Stimulated activated CD4-positive, alpha-beta T cell treated with anti-CD3 and anti-CD28 coated beads, Interleukin-2, amount 100 ng/mL, for 48 hours (primary cell): ENCODE data around the gene WDR37.

Source experiments
- DNase-seq, 2 donors: peaks; one replicate each; pipeline ENCODE4 v3.0.0-alpha.2; 2020

The WDR37 gene

DNA sequence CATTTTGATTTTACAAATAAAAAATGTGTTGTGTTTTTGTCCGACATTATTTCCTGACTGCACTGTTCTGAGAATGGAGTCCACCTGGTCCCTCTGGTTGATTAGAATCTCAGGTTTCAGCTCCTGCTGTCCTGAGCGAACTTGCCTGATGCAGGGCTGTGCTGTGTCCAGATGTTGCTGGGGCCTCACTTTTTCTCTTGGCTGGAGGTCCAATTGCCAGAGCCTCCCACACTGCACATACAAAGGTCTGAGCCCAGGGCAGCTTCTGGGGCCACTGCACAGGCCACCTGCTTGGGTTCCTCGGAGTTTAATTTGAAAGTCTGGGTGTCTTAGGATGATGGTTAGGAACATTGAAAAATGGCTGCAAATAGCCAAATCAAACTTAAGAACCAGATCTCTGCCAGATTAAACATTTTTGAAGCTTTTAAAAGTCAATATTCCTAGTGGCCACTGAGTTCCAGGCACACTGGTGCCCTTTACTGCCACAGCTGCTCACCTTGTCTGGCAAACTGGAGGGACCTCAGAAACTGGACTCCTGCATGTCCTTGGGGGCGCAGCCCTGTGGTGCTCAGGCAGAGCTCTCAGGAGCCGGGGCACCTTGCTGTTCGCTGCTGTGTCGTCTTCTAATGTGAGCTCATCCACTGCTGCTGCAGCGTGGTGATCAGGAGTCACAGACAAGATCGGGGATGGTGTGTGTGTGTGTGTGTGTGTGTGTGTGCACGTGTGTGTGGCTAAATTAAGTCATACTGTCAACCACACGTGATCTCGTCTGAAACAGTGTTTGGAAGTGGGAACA is 75.0 kb downstream of the WDR37 start:
- no peak for DNase-seq

DNA sequence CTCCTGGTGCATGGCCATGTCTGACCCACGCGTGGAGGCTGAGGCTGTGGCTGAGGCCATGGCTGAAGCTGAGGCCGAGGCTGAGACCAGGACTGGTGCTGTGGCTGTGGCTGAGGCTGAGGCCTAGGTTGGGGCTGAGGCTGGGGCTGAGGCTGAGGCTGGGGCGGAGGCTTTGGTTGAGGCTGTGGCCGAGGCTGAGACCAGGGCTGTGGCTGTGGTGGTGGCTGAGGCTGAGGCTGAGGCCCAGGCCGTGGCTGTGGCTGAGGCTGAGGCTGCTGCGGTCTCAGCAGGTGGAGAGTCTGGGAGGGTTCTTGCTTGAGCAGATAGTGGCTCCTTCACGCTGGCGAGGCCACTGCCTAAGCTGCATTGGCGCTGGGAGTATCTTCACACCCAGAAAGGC is 76.4 kb downstream of the WDR37 start:
- no peak for DNase-seq

DNA sequence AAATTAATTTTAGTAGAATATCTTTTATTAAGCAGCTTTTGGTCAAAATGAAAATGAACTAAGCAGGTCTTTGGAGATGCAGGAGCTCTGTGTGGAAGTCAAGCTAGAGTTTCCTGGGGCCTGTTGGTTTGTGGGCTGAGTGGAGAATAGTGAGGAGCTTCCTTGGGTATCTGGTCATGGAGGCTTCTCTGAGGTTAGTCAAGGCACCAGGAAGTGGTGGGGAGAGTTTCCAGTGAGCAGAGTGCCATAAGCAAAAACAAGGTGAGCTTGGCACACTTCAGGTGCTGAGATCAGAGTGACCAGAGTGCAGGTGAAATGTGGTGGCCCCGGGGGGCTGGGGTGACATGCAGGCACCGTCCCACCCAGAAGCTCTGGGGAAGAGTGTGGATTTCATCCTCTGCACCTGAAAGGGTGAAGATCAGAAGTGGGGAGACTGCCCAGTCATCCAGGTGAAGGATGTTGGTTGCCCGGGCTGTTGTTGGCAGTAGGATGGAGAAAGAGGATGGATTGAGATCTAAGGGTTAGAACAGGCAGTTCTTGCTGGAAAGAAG is 77.4 kb downstream of the WDR37 start:
- DNase-seq: no peak

DNA sequence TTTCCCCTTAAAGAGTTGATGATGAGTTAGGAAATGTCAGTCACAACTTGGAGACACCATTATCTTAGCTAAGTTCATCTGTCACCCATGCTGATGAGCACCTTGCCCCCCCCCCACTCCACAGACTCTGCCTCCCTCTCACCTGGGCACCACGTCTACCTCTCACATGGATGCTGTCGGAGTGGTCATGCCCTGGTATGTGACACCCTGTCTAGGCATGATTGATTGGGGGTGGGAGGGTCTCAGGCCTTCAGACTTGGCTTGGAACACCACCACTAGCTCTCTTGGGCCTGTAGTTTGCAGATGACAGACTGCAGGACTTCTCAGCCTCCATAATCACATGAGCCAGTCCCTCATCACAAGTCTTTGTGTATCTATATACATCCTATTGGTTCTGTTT is 78.0 kb downstream of the WDR37 start:
- DNase-seq: no peak

DNA sequence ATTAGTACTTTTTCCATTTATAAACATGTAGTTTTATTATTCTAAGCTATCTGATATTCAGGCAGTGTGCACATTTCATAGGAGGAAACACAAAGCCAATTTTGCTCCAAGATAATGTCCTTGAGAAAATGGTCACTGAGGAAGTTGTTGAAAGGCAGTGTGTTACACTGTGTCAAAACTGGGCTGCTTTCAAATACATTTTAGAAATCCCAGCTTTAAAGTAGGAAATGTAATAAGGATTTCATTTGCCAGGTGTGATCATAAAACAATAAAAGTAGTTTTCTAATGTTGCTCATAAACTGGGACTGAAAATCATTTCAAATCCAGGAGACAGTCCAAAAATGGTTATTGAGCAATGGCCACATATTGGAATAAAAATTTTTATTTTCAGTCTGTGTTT is 80.1 kb downstream of the WDR37 start:
- DNase-seq: no peak

DNA sequence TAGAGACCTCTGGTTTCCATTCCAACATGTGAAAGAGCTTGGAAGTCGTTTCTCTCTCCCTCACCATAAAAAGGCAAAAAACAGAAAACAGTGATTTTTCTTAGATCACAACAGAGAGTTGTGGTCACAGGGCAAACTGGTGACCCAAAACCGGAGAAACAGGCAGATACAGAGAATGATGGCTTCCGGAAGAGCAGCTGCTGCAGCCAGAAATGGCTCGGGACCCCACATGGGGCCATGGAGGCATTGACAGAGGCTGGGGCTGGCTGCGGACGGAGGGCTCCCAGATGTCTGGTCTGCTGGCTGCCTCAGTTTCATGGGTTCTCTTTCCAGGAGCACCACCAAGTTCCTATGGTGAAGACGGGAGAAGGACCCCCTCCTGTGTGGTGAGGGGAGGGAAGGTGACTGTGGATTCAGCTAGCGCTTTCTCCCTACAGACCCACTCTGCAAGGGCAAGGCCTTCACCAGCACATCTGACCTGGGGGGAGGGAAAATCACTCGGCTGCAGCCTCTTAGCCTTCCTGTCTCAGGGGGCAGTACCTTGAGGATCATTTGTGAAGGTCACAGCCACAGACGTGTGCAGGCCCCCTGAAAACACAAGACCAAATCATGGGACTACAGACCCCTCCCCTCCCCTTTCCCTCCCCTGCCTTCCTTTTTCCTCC is 81.4 kb downstream of the WDR37 start:
- DNase-seq: no peak

DNA sequence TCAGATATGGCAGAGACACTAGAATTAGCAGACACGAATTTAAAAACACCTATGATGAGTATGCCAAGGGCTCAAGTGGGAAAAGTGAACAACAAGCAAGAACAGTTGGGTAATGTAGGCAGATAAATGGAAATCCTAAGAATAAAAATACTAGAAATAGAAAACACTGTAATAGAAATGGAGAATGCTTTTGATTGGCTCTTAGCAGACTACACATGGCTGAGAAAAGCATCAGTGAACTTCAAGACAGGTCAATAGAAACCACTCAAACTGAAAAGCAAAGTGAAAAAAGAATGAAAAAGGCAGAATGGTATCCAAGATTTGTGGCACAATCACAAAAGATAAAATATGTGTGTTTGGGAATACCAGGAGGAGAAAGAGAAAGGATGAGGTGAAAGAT is 82.3 kb downstream of the WDR37 start:
- no peak for DNase-seq

DNA sequence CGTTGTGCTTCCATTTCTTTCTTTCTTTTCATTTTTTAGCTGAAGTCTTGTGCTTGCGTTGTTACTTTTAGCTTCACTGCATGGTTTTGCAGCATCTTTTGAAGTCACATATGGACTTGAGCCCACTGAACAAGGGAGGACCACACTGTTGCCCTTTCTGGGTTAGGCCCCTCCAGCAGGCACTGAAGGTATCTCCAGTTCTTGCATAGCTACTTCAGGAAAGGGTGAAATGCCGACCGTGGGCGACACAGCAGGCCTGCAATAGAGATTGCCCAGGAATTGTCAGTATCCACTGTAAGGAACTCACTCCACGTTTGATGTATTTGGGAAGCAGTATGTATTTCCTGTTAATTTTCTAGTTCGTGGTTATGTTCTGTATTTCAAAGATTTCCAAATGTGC is 85.1 kb downstream of the WDR37 start:
- DNase-seq: no peak

DNA sequence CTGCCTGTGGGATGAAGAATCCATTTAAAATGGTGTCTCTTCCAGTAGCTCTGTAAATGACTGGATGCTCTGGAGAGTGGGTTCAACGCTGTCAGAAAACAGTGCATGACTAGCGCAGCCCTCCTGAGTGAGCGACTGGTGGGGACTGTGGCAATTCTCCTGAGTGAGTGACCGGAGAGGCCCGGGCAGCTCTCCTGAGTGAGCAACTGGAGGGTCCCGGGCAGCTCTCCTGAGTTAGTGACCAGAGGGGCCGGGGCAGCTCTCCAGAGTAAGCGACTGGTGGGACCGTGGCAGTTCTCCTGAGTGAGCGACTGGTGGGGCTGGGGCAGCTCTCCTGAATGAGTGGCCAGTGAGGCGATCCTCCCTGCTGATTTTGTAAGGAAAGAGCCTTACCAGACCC is 85.5 kb downstream of the WDR37 start:
- no peak for DNase-seq

DNA sequence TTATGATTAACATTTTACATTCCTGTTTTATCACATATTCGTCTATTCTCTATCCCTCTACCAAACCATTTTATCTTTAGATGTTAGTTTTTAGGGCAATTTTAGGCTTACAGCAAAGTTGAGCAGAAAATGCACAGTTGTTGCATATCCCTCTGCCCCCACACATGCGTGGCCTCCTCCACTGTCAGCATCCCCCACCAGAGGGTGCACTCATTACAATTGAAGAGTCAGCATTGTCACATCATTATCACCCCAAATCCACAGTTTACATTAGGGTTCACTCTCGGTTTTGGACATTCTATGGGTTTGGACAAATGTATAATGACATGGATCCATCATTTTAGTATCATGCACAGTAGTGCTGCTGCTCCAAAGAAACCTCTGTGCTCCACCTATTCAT is 86.4 kb downstream of the WDR37 start:
- no peak for DNase-seq

DNA sequence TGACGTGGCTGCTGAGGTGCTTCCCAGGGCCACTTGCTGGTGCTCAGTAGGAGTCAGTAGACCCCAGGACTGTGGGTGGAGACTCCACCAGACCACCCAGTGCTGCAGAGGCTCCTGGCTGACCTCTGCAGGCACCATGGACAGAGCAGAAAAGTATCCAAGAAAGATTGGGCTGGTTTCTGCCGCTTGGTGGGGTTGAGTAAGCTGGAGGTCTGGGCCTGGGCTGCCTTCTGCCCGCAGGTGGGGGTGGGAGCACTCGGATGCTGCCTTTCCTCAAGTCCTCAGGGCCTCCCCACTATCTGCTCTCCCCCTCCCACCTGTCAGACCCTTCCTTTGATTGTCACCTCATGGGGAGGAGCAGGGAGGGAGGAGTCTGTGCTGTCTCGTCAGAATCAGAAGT is 91.6 kb downstream of the WDR37 start:
- DNase-seq: no peak

DNA sequence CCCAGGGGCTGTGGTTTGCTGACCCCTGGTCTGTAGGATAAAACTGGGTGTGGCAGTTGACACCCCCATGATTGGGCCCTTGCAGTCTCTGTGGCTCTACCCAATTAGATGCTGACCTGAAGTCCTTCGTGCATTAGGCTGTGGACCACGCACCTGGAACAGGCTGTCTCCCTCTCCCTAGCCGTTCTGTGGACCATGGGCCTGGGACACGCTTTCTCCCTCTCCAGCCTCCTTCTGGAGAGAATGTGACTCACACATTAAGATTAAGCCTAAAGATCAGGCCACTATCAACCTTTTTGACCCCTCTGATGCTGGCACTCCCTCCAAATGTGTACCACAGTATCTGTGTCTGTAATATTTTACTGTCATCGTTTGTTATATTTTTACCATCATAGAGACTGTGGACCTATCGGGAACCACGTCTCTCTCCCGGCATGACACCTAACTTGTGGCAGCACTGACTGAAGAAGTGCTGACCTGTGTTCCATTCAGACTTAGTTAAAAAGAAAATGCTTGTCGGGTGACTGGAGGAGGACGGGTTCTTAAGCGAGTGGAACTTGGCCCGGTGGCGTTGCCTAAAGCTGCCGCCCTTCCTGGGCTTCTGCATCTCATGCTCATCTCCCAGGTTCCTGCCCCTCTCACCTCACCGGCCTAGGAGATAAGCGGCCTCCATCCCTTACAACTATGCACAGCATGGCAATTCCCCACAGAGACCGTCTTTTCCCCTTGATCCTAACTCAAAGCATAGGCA is 92.8 kb downstream of the WDR37 start:
- no peak for DNase-seq

DNA sequence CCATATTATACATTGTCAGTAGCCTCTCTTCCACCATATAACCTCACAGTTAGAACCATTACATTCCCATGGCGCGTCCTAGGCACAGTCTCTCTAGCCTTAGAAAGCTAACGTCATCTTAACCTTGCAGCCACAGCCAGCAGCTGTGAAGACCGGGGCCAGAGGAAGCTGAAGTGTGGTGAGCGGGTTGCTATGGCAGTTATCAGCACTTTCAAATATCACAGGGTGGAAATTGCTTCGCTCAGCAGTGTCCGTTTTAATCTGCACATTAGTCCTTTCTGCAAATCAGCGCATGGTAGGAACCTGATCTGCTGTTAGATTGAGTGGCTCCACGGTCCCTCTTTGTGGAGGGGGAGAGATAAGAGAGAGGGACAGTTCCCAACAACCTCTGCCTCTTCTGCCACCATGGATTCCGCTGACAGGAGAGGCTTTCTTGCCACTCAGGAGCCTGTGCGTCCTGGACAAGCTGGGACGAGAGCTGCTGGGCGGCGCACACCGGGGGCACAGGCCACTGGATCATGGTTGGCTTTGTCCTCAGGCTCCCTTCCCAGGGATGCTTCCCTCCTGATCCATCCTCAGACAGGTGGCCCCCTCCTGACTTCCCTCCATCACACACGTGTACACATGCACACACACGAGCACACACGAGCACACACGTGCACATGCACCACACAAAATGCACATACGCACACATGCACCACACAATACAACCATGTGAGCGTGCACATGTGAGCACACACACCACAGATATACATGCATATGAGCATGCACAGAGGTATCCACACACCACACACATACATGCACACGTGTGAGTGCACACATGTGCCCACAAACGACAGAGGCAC is 93.8 kb downstream of the WDR37 start:
- DNase-seq: peak in 1 of 2 donors; percentile 3

DNA sequence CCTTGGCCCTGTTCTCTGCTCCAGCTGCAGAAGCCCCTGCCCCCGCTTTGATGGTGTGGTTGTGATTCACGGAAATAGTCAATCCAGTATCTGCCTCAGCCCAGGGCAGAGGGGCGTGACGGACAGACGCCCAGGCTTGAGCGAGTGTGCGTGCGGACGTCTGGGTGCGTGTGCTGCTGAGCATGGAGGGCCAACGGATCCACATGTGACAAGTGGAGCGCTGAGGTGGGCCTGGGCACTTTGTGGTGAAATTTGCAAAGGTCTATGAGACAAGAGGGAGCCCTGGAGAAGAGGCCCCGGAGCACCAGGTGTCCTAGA is 94.4 kb downstream of the WDR37 start:
- no peak for DNase-seq

DNA sequence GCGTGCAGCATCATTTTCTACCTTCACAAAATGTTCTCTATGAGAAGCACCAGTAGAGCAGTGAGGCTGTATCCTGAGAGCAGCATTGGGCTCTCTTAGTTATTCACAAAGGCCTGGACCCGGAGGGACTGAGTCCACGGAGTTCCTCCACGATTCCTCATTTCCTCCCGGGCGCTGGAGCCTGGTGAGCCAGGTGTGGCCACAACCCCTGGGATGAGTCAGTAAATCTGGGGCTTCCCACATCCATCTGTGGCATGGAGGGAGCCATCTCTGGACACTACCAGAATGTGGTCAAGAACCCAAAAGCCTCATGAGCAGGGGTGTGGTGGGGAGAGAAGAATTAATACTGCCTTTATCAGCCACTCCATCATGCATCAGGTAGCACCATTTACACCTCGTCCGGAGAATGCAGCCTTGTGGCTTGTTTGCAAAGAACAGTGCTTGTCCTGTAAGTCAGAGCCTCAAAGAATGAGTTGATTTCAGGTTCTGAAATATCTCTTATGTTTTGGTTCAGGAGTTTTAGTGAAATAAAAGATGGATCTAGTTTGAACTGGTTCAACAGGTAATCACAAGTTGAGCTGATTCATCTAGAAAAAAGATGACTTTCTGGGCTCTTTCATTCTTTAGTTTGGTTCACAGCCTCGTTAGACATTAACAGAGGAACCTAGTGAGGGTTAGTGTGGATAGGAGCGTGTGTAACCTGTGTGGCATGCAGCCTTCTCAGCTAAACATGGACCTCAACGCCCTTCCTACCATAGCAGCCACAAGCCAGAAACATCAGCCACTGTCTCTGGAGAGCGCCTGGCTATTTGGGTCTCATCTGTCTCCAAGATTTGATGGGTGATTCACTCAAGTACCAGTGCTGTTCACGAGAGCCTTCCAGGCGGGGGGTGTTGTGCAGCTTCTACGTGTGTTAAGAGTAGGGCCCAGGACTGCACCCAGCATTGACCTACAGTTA is 95.2 kb downstream of the WDR37 start:
- no peak for DNase-seq

DNA sequence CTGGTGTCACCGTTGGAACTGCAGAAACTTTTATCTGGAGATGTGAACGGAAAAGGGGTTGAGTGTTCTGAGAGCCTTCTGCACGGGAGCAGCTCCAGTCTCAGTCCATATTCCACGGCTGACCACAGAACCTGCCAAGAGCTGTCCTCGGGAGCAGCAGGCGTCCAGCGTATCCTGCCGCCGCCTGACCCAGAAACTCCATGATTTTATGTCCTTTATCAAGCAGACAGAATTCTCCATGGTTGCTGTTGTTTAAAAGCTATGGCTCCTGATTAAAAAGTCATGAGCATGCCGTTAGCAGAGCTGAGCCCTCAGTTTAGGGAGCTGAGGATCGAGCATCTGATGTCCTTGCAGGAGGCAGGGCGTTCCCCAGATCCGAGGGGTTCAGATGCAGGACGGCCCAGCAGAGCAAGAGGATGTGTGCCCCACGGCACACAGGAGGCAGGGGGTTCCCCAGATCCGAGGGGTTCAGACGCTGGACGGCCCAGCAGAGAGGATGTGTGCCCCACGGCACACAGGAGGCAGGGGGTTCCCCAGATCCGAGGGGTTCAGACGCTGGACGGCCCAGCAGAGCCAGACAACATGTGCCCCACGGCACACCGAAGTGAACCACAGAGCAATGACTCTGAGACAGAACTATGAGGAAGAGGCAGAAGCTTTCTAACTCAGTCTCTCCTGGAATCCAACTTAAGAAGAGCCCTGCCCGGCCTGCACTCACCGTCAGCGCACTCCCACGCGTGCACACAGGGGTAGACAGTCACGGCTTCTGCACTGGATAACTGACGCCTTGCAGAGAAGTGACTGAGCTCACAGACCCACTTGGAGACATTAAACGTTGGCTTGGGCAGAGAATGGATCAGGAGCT is 96.4 kb downstream of the WDR37 start:
- no peak for DNase-seq

DNA sequence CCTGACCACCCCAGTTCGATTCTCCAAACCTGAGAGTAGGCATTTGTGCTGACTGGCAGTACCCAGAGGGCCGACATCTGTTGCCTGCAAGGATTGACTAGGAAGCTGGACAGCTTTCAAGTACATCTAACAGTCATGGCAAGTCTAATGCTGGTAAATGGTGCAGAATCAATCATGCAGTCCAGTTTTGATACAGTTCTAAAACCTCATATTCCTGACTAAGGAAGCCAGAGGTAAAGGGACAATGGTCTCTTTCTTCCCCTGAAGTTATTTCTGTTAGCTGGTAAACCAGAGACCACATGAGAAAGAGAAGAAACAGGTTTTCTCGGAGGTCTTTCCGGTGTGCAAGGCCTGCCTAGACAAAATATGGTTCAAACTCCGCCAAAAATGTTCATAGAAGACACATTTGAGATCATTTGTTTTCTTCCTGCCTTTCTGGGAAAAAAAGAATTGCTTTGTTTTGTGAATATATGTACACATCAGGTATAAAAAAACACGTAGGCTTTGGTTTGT is 97.1 kb downstream of the WDR37 start:
- no peak for DNase-seq

DNA sequence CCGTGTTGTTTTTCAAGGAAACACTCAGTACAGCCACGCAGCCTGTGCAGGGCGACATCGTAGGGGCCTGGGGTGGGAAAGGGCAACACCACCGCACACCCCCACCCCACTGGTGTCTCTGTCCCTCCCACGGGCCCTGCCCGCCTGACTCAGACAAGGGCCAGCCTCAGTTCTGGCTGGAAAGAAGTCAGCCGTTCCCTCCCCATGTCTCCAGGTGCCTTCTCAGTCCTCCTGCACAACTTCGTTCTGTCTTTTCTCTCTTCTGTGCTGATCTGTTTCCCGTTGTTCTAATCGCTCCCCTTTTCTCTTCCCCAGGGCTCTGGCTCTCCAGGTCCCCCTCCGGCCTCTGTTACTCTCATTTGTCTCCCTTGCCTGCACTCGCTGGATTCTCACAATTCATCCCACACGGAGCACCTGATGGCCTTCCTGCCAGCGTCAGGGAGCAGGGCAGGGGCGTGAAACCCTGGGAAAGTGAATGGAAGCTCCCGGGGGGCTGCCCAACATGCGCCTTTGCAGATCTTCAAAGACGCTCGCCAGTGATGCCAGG is 97.7 kb downstream of the WDR37 start:
- no peak for DNase-seq

DNA sequence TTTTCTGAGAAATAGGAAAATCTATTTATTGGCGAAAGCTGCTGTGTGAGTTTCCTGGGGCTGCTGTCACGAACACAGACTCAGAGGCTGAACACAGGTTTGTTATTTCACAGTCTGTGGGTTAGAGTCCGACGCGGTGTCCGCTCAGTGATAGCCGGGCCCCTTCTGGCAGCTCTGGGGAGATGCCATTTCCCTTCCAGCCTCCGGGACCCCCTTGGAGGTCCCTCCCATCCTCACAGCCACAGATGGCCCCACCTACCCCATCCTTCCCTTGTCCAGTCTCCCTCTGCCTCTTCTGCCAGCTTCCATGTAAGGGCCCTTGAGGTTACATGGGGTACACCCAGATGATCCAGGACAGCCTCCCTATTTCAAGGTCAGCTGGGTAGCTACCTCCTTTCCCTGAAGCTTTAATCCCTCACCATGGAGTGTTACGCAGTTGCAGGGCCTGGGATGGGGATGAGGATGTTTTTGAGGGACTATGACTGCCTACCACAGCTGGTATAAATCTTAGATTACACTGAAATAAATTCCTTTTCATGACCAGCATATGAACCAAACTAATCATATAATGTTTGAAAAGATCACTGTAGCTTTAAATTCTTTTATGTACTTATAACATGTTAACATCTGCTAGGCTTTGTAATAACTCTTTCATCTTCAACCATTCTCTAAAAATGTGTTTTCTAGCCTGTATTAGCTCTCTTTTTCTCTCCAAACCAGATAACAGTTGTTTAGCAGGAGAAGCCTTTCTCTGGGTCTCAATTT is 98.5 kb downstream of the WDR37 start:
- no peak for DNase-seq
